SJSA1 (cell line): Measurements from ENCODE around the gene RELB. TPM values are rescaled to one million over a fixed set of nuclear protein-coding genes. Genes with fewer than 3 reads are reported as not detected.
A peak's percentile ranks its signal among the peaks of the same experiment; 100 is the strongest.

Experiments
- DNase-seq, 2 experiments: peaks; one replicate each; pipeline ENCODE4 v3.0.0-alpha.2; 2015 to 2020; ENCODE audit warnings: low spot score in 2 of 2, low read depth in 1 of 2
- H3K27ac ChIP-seq: fragments of 250-450 bp; sonication (Bioruptor Pico); 2 replicates; pipeline ENCODE4 v1.5.1; 2020; ENCODE audit warnings: mild to moderate bottlenecking, moderate library complexity
- H3K27me3 ChIP-seq: fragments of 250-450 bp; sonication (Bioruptor Pico); replicated peaks from 2 replicates; pipeline ENCODE4 v1.5.1; 2020; ENCODE audit warnings: mild to moderate bottlenecking, moderate library complexity
- H3K36me3 ChIP-seq: fragments of 250-450 bp; sonication (Bioruptor Pico); 2 replicates; pipeline ENCODE4 v1.5.1; 2020; ENCODE audit warnings: mild to moderate bottlenecking
- H3K4me1 ChIP-seq: fragments of 250-450 bp; sonication (Bioruptor Pico); replicated peaks from 2 replicates; pipeline ENCODE4 v1.6.1; 2021; ENCODE audit warnings: mild to moderate bottlenecking
- H3K4me3 ChIP-seq: fragments of 250-450 bp; sonication (Bioruptor Pico); 2 replicates; pipeline ENCODE4 v1.5.1; 2020; ENCODE audit warnings: mild to moderate bottlenecking
- H3K9me3 ChIP-seq: fragments of 250-450 bp; sonication (Bioruptor Pico); replicated peaks from 2 replicates; pipeline ENCODE4 v1.5.1; 2020; ENCODE audit warnings: mild to moderate bottlenecking
- total RNA-seq: library from RNA; depleted of rRNA; stranded (reverse); fragments of >200 nt; shearing (Covaris generic); gene quantifications from 2 replicates; pipeline ENCODE4 v1.2.3, GENCODE V29; 2014; rRNA removed

Gene RELB
- total RNA-seq, 1 experiment from 2014 or later = 12.6 TPM

- DNase-seq = peak; percentile 74 to 78
- Histone ChIP-seq H3K27me3 (no peaks in the 10 kb centered on the region), H3K36me3 (peaks cover 26% of the 10 kb centered on the region), H3K27ac (peak within 1 kb of the TSS; percentile 11; the same call in 1 of the 2 replicates), H3K4me3 (peak within 1 kb of the TSS; percentile 77), H3K9me3 (no peaks in the 10 kb centered on the region; the same call in 1 of the 2 replicates), H3K4me1 (peaks cover 16% of the 10 kb centered on the region)
These were observed 78.0 kb downstream of the RELB start, which contains the start of gene GEMIN7 for GRCh38 chr19:45079063-45079910. TSS of gene GEMIN7 (plus strand) at chr19:45079260. CDS start at chr19:45090115, 10,855 bp downstream.

GRCh38 chr19:45079911-45080370 lies 78.7 kb downstream of the RELB start:
- DNase-seq = no peak
- no peak overlapping the region for H3K27ac ChIP-seq
- peaks cover 16% of the 10 kb centered on the region for H3K4me1 ChIP-seq
- H3K36me3 ChIP-seq = peaks cover 32% of the 10 kb centered on the region
- no peaks in the 10 kb centered on the region; the same call in 1 of the 2 replicates for H3K9me3 ChIP-seq
- no peaks in the 10 kb centered on the region for H3K27me3 ChIP-seq
- peak overlapping the region; percentile 77 for H3K4me3 ChIP-seq

GRCh38 chr19:45082170-45082569 lies 80.9 kb downstream of the RELB start:
- Histone ChIP-seq H3K4me3 (no peak overlapping the region), H3K4me1 (peaks cover 12% of the 10 kb centered on the region), H3K9me3 (no peaks in the 10 kb centered on the region), H3K36me3 (peaks cover 42% of the 10 kb centered on the region), H3K27me3 (no peaks in the 10 kb centered on the region), H3K27ac (no peak overlapping the region)
- DNase-seq = no peak

GRCh38 chr19:45086480-45086879 lies 85.2 kb downstream of the RELB start:
- no peak overlapping the region for H3K27ac ChIP-seq
- peaks cover 5% of the 10 kb centered on the region for H3K4me1 ChIP-seq
- peaks cover 57% of the 10 kb centered on the region for H3K36me3 ChIP-seq
- no peaks in the 10 kb centered on the region for H3K9me3 ChIP-seq
- no peaks in the 10 kb centered on the region for H3K27me3 ChIP-seq
- H3K4me3 ChIP-seq = no peak overlapping the region
- no peak for DNase-seq

- Histone ChIP-seq H3K4me3 (no peak overlapping the region), H3K9me3 (no peaks in the 10 kb centered on the region), H3K4me1 (peaks cover 5% of the 10 kb centered on the region), H3K27me3 (no peaks in the 10 kb centered on the region), H3K36me3 (peaks cover 47% of the 10 kb centered on the region), H3K27ac (no peak overlapping the region)
- DNase-seq = no peak
These were observed 86.3 kb downstream of the RELB start for GRCh38 chr19:45087531-45087930.

Other genes starting within 250 kb of the RELB start
- not detected in 2 replicates for gene CBLC, start 223.6 kb upstream of the RELB start, total RNA-seq
- gene BCAM, start 192.4 kb upstream of the RELB start, total RNA-seq = 95.1 and 116 TPM in 2 replicates
- gene NECTIN2, start 155.2 kb upstream of the RELB start, total RNA-seq = 246 and 273 TPM in 2 replicates
- 193 and 222 TPM in 2 replicates for gene TOMM40, start 110.2 kb upstream of the RELB start, total RNA-seq
- gene APOE, start 95.7 kb upstream of the RELB start, total RNA-seq = 1.7 TPM in 2 replicates
- not detected in 2 replicates for gene APOC1, start 86.9 kb upstream of the RELB start, total RNA-seq
- gene APOC4, start 59.2 kb upstream of the RELB start, total RNA-seq = not detected in 2 replicates
- gene APOC2, start 55.4 kb upstream of the RELB start, total RNA-seq = not detected in 2 replicates
- 29.1 and 44.9 TPM in 2 replicates for gene CLPTM1, start 46.1 kb upstream of the RELB start, total RNA-seq
- 14.4 and 51.8 TPM in 2 replicates for gene CLASRP, start 37.6 kb downstream of the RELB start, total RNA-seq
- gene ZNF296, start 75.0 kb downstream of the RELB start, total RNA-seq = not detected in 2 replicates
- gene GEMIN7, start 77.8 kb downstream of the RELB start, total RNA-seq = 42.0 and 46.9 TPM in 2 replicates
- 34.6 and 38.4 TPM in 2 replicates for gene PPP1R37, start 91.7 kb downstream of the RELB start, total RNA-seq
- gene NKPD1, start 159.5 kb downstream of the RELB start, total RNA-seq = not detected in 2 replicates
- 13.3 and 19.9 TPM in 2 replicates for gene TRAPPC6A, start 176.8 kb downstream of the RELB start, total RNA-seq
- gene BLOC1S3, start 177.3 kb downstream of the RELB start, total RNA-seq = 2.9 and 10.6 TPM in 2 replicates
- gene EXOC3L2, start 243.9 kb downstream of the RELB start, total RNA-seq = 0.05 TPM in 1 of 2 replicates, not detected in the other
- gene MARK4, start 249.8 kb downstream of the RELB start, total RNA-seq = 11.3 and 15.6 TPM in 2 replicates